Fibroblast of lung (primary cell): Measurements from ENCODE around the gene PPP1R9A. TPM values are rescaled to one million over a fixed set of nuclear protein-coding genes. Genes with fewer than 3 reads are reported as not detected.

ENCODE experiments used
- DNase-seq, 2 donors: peaks; one replicate each; pipeline versions ENCODE4 v3.0.0 to v3.0.0-alpha.2; 2010; ENCODE audit warnings: low read depth in 2 of 2
- H2AFZ ChIP-seq: 2 replicates; pipeline ENCODE4 v1.5.1; 2012; ENCODE audit warnings: low read length, control low read depth, inconsistent platforms
- H3K27ac ChIP-seq: 2 replicates; pipeline ENCODE4 v1.5.1; 2011; ENCODE audit warnings: low read length, control low read depth; ENCODE audit not compliant: insufficient read depth
- H3K27me3 ChIP-seq: 2 replicates; pipeline ENCODE4 v1.5.1; 2011; ENCODE audit warnings: mild to moderate bottlenecking, low read length; ENCODE audit not compliant: control insufficient read depth, insufficient read depth
- H3K36me3 ChIP-seq: 2 replicates; pipeline ENCODE4 v1.5.1; 2011; ENCODE audit warnings: low read length; ENCODE audit not compliant: control insufficient read depth, insufficient read depth
- H3K4me1 ChIP-seq: 2 replicates; pipeline ENCODE4 v1.5.1; 2011; ENCODE audit warnings: low read length; ENCODE audit not compliant: control insufficient read depth, insufficient read depth; ENCODE audit errors: extremely low read depth
- H3K4me2 ChIP-seq: 2 replicates; pipeline ENCODE4 v1.5.1; 2011; ENCODE audit warnings: low read length, control low read depth; ENCODE audit not compliant: insufficient read depth; ENCODE audit errors: extremely low read depth
- H3K4me3 ChIP-seq, 4 experiments: fragments of 200-600 bp in 1 of 4; sonication (generic) in 1 of 4; replicated peaks in 1 of 4; 2 replicates each; pipeline ENCODE4 v1.5.1; 2011 to 2016; ENCODE audit warnings: low read length in 4 of 4, low read depth in 3 of 4, mild to moderate bottlenecking in 3 of 4, control low read depth in 2 of 4, inconsistent platforms in 1 of 4, mixed read lengths in 1 of 4; ENCODE audit not compliant: insufficient read depth in 1 of 4; ENCODE audit errors: control extremely low read depth in 1 of 4
- H3K79me2 ChIP-seq: 2 replicates; pipeline ENCODE4 v1.5.1; 2012; ENCODE audit warnings: mild to moderate bottlenecking, low read length, inconsistent platforms; ENCODE audit not compliant: control insufficient read depth, insufficient read depth
- H3K9ac ChIP-seq: 2 replicates; pipeline ENCODE4 v1.5.1; 2011; ENCODE audit warnings: mild to moderate bottlenecking, low read length, control low read depth; ENCODE audit not compliant: insufficient read depth
- H3K9me3 ChIP-seq: 2 replicates; pipeline ENCODE4 v1.5.1; 2012; ENCODE audit warnings: low read depth, low read length; ENCODE audit not compliant: control insufficient read depth, insufficient read depth
- H4K20me1 ChIP-seq: 2 replicates; pipeline ENCODE4 v1.5.1; 2011; ENCODE audit warnings: low read length; ENCODE audit not compliant: control insufficient read depth, insufficient read depth; ENCODE audit errors: extremely low read depth
- CTCF ChIP-seq, 2 donors: IDR thresholded peaks in 1 of 2; conservative IDR thresholded peaks in 1 of 2; 1 replicate in 1 of 2; 2 replicates in 1 of 2; pipeline ENCODE4 v1.5.1; 2011 to 2012; ENCODE audit warnings: low read length in 2 of 2, control low read depth in 1 of 2, inconsistent platforms in 1 of 2, low read depth in 1 of 2, mild to moderate bottlenecking in 1 of 2
- EZH2 ChIP-seq: IDR thresholded peaks from 2 replicates; pipeline ENCODE4 v1.5.1; 2012; ENCODE audit warnings: low read length, control low read depth, mild to moderate bottlenecking; ENCODE audit errors: missing control alignments
- polyA plus RNA-seq, 2 donors: library from polyadenylated mRNA; depleted of rRNA in 1 of 2; stranded (reverse) in 1 of 2; unstranded in 1 of 2; fragments of >200 nt; gene quantifications; 2 replicates each; pipeline ENCODE4 v1.2.1, GENCODE V29; 2011 to 2012; ENCODE audit warnings: missing spikeins in 1 of 2
- total RNA-seq: library from RNA; depleted of rRNA; stranded (reverse); fragments of >200 nt; gene quantifications from 2 replicates; pipeline ENCODE4 v1.2.1, GENCODE V29; 2014

Gene PPP1R9A
- total and polyA plus RNA-seq, 2 donors (not counting 1 experiment from before 2014, with no cell fraction given), result 0.68 to 3.3 TPM

- TF ChIP-seq CTCF (conservative IDR thresholded peaks at IDR 0.05 in 1 of 2, IDR thresholded peaks at IDR 0.05 in 1 of 2; ENCODE audit: low read depth in 1 of 2, low read length in 2 of 2), result no peak
- TF ChIP-seq EZH2, result no peak
- no peaks in the 10 kb centered on the region for H3K9me3 ChIP-seq
- no peak for DNase-seq
- H3K79me2 ChIP-seq, result no peaks in the 10 kb centered on the region
- H3K9ac ChIP-seq, result no peak overlapping the region
- no peaks in the 10 kb centered on the region for H3K27me3 ChIP-seq
- H3K4me1 ChIP-seq, result no peaks in the 10 kb centered on the region
- no peak overlapping the region for H3K4me2 ChIP-seq
- no peaks in the 10 kb centered on the region for H3K36me3 ChIP-seq
- no peak overlapping the region for H2AFZ ChIP-seq
- no peak overlapping the region for H3K27ac ChIP-seq
- no peak overlapping the region for H3K4me3 ChIP-seq
- no peaks in the 10 kb centered on the region for H4K20me1 ChIP-seq
Observed at GRCh38 chr7:95251966-95252365, 344.6 kb downstream of the PPP1R9A start.

- H3K4me2 ChIP-seq, result no peak overlapping the region
- no peaks in the 10 kb centered on the region for H3K27me3 ChIP-seq
- TF ChIP-seq CTCF (conservative IDR thresholded peaks at IDR 0.05 in 1 of 2, IDR thresholded peaks at IDR 0.05 in 1 of 2; ENCODE audit: low read depth in 1 of 2, low read length in 2 of 2) (no peak), EZH2 (no peak)
- no peaks in the 10 kb centered on the region for H3K9me3 ChIP-seq
- no peaks in the 10 kb centered on the region for H3K4me1 ChIP-seq
- DNase-seq, result no peak
- H2AFZ ChIP-seq, result no peak overlapping the region
- no peaks in the 10 kb centered on the region for H3K79me2 ChIP-seq
- H3K36me3 ChIP-seq, result no peaks in the 10 kb centered on the region
- H4K20me1 ChIP-seq, result no peaks in the 10 kb centered on the region
- H3K27ac ChIP-seq, result no peak overlapping the region
- no peak overlapping the region for H3K9ac ChIP-seq
- H3K4me3 ChIP-seq, result no peak overlapping the region
Observed at GRCh38 chr7:95253986-95254385, 346.6 kb downstream of the PPP1R9A start.

GRCh38 chr7:95255691-95256090 is 348.3 kb downstream of the PPP1R9A start:
- Histone ChIP-seq H3K27ac (no peak overlapping the region), H3K4me1 (no peaks in the 10 kb centered on the region), H3K4me2 (no peak overlapping the region), H3K9ac (no peak overlapping the region), H3K9me3 (no peaks in the 10 kb centered on the region), H4K20me1 (no peaks in the 10 kb centered on the region), H2AFZ (no peak overlapping the region), H3K36me3 (no peaks in the 10 kb centered on the region), H3K79me2 (no peaks in the 10 kb centered on the region), H3K4me3 (no peak overlapping the region), H3K27me3 (no peaks in the 10 kb centered on the region)
- no peak for TF ChIP-seq EZH2
- TF ChIP-seq CTCF (conservative IDR thresholded peaks at IDR 0.05 in 1 of 2, IDR thresholded peaks at IDR 0.05 in 1 of 2; ENCODE audit: low read depth in 1 of 2, low read length in 2 of 2), result no peak
- no peak for DNase-seq
